ENCODE results near the gene RABL3.

DNA sequence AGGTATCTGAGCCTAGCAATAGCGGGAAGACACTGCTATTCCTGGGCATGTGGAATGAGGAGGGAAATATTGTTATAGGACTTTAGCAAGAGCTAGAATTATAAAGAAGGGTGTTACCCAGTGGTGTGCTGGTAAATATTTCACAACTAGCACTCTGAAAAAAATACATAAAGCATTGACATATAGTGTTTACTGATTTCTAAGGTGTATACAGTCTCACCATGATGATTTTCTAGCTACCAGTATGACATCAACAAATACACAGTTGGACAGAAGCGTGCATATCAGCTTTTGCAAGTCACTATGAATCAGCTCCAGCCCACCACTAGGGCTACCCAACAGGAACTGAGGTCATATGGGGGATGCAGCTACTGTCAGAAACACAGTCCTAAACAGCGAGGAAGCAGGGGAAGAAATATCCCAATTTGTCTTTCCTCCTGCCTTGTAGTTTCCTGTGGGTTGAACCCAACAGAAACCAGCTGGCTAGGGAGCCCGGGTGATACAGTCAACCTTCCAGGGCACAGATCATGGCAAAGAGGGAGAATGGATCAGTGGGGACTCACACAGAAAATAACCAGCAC lies 99.9 kb downstream of the RABL3 start:
- TF ChIP-seq, protein P1, sequence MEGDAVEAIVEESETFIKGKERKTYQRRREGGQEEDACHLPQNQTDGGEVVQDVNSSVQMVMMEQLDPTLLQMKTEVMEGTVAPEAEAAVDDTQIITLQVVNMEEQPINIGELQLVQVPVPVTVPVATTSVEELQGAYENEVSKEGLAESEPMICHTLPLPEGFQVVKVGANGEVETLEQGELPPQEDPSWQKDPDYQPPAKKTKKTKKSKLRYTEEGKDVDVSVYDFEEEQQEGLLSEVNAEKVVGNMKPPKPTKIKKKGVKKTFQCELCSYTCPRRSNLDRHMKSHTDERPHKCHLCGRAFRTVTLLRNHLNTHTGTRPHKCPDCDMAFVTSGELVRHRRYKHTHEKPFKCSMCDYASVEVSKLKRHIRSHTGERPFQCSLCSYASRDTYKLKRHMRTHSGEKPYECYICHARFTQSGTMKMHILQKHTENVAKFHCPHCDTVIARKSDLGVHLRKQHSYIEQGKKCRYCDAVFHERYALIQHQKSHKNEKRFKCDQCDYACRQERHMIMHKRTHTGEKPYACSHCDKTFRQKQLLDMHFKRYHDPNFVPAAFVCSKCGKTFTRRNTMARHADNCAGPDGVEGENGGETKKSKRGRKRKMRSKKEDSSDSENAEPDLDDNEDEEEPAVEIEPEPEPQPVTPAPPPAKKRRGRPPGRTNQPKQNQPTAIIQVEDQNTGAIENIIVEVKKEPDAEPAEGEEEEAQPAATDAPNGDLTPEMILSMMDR (IDR thresholded peaks at IDR 0.05): no peak
- no peak for TF ChIP-seq POLR2AphosphoS5 (IDR thresholded peaks at IDR 0.05)
- no peak for TF ChIP-seq POLR2A (IDR thresholded peaks at IDR 0.05)

Measured in breast epithelium (tissue), 3 donors.